ENCODE results near the gene F11R.
A peak's percentile ranks its signal among the peaks of the same experiment; 100 is the strongest.
"Not testable (repeated sequence)": the region's sequence is repeated elsewhere in the genome, so short reads cannot be mapped to it uniquely, and the experiment has no call there.

Gene F11R

GRCh38 chr1:160978510-160978927 is 42.4 kb downstream of the F11R start:
- DNase-seq (ENCODE audit: low read depth in 4 of 4, low spot score in 1 of 4), result no peak

- DNase-seq (ENCODE audit: low read depth in 4 of 4, low spot score in 1 of 4), result no peak
Measured at GRCh38 chr1:160975026-160975425, 45.9 kb downstream of the F11R start.

- no peak for DNase-seq (ENCODE audit: low read depth in 4 of 4, low spot score in 1 of 4)
Measured at GRCh38 chr1:160973491-160973890, 47.5 kb downstream of the F11R start.

- DNase-seq (ENCODE audit: low read depth in 4 of 4, low spot score in 1 of 4), result no peak
Measured at GRCh38 chr1:160972939-160973338, 48.0 kb downstream of the F11R start.

DNA sequence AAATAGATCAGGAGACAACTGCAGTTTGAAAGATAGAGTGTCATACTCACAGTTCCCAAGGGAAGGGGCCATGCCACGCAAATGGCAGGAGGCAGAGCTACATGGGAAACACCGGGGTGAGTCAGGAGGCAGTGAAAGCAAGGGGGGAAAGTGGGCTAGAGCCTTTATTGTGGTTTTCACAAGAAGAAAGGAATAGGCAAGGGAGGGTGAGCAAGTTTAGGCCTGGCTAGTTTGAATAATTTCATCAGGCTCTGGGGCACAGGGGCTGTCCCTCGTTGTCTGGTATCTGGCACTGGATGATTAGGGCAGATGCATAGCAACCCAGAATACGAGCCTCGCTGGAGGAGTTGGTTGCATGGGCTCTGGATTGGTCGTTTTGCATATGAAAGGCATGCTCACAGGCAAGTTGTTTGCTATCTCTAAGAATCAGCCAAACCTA is 49.3 kb downstream of the F11R start:
- DNase-seq (ENCODE audit: low read depth in 4 of 4, low spot score in 1 of 4), result peak in 1 of 4 experiments; percentile 53

GRCh38 chr1:160963521-160963920 is 57.4 kb downstream of the F11R start:
- DNase-seq (ENCODE audit: low read depth in 4 of 4, low spot score in 1 of 4), result no peak

GRCh38 chr1:160961419-160961818 is 59.5 kb downstream of the F11R start:
- no peak for DNase-seq (ENCODE audit: low read depth in 4 of 4, low spot score in 1 of 4)

GRCh38 chr1:160956966-160957365 is 64.0 kb downstream of the F11R start:
- DNase-seq (ENCODE audit: low read depth in 4 of 4, low spot score in 1 of 4), result no peak

DNA sequence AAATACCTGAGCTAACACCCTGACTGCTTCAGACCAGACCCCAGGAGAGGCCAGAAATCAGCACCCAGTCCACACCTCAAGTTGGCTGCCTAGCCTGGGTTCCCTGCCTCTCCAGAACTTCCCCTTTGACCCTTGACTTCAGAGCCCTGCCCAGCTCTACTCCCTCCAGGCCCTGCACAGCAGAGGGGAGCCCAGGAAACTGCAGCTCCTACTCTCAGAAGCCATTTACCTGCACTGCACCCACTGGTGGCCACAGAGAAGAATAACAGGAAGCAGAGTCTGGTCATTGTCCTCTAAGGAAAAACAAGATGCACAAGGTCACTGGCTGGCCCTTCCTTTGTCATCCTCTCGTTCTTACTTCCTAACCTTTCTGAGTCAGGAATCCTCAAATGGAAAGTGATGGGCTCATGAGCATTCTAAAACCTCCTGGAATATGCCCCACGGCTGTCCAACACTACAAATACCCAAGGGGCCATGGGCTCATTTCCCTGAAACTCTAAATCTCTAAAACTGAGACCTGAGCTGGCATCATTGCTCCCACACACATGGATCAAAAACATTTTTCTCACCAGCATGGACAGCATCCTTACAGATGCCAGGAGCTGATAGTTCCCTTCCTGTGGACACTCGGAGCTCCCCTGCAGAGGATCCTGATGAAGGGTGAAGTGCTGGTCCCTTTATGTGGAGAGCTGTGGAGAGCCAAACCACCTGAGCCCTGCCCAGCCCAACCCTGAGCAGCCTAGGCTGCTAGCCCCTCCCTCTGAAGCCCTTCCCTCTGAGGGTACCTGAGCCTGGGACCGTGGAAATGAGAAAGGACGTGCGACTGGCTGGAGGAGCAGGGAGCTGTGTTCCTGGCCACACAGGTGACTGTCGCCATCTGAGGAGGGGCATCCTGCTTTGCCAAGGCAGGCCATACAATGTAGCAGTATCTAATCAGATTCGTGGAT is 66.5 kb downstream of the F11R start, which contains the start of gene ITLN2:
Gene ITLN2 (minus strand): TSS at position 652 of the 947 bp plus-strand sequence. CDS start 68 bp downstream, at position 584.
- peak in 2 of 4 experiments; percentile 11 to 18 for DNase-seq (ENCODE audit: low read depth in 4 of 4, low spot score in 1 of 4)

DNA sequence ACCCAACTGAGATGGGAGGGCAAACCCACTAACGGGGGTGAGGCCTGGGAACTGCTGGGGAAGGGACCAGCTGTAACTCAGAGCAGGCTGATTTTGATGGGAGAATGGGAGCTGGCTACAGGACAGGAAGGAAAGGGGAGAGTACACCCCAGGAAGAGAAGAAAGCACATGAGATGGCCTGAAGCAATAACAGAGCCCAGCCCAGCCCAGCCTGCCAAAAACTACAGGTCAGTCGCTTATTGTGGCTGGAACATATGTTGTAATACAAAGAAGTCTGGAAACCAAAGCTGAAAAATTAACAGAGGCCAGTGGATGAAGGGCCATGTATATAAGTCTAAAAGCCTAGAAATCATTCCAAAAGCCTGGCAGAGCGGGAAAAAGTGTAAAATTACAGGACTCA is 67.9 kb downstream of the F11R start:
- DNase-seq (ENCODE audit: low read depth in 4 of 4, low spot score in 1 of 4), result no peak

- DNase-seq (ENCODE audit: low read depth in 4 of 4, low spot score in 1 of 4), result no peak
Measured at GRCh38 chr1:160952129-160952510, 68.8 kb downstream of the F11R start.

DNA sequence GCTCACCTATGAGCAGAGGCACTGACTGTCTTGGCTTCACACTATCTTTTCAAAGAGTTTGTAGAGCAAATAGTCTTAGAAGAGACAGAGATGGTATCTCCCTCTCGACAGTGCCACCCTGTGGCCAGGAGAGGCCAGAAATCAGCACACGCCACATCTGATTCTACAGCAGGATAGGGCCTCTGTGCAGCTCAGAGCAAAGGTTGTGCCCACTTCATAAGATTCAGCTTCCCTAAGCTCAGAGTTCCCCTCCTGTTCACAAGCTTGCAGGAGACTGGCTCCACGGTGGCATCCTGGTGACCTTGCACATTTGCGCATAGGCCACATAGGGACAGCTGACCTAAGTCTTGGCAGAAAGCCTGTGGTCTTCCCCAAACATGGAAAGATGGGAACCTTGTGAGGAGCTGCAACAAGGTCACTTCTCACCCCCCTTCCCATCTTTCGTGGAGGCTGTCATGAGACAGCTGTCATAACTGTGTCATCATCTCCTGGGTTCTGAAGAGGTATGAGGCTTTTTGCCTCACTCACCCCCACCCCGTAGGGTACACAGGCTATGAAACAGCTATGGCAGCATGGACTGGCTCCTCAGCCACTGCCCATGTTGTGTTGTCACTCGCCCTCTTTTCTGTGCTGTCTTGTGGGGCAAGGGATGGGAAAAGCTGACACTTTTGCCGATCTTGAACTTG is 69.4 kb downstream of the F11R start:
- DNase-seq (ENCODE audit: low read depth in 4 of 4, low spot score in 1 of 4), result peak; percentile 19 to 62 (median 54)

DNA sequence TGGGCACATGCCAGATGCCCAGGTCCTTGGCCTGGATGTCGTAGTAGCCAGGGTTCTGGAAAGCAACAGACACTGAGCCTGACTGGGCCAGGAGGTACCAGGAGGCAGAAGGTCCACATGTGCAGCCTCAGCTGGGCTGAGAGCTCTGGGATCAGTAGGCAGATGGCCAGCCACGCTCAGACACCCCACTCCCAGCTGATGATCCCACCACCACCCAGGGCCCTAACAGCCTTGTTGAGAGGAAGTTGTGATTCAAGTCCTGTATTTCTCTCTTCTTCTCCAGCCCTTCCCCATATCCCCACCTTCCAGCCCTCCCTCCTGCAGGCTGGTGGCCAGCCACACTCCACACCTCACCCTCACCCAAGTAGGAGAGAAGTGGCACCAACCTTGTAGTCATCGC is 70.3 kb downstream of the F11R start:
- no peak for DNase-seq (ENCODE audit: low read depth in 4 of 4, low spot score in 1 of 4)

DNA sequence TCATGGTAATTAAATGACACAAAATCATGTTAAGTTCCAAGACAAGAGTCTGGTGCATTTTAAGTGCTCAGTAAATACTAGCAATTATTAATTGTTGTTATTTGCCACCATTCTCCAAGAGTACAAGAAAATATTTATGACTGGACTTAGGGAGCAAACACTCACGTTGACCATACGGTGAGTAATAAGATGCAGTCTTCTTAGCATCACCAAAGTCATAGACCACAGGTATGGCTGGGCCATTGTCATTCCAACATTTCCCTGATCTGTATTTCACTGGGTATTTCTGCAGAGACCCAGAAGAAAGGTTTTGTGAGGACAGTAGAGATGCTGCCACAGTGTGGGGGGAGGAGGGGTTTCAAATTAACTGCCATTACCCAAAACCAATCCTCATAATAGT is 71.1 kb downstream of the F11R start:
- DNase-seq (ENCODE audit: low read depth in 4 of 4, low spot score in 1 of 4), result no peak

DNA sequence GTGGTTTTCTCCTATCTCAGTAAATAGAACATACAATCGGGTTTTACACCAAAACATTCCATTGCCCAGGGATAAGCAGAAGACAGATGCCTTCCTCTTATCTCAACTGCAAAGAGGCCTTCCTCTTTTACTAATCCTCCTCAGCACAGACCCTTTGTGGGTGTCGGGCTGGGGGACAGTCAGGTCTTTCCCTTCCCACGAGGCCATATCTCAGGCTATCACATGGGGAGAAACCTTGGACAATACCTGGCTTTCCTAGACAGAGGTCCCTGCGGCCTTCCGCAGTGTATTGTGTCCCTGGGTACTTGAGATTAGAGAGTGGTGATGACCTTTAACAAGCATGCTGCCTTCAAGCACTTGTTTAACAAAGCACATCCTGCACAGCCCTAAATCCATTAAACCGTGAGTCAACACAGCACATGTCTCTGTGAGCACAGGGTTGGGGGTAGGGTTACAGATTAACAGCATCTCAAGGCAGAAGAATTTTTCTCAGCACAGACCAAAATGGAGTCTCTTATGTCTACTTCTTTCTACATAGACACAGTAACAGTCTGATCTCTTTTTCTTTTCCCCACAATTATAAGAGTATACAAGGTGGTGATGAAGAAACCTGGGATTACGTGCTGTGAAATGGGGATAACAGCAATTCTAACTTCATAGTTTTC is 71.6 kb downstream of the F11R start:
- DNase-seq (ENCODE audit: low read depth in 4 of 4, low spot score in 1 of 4), result not testable (repeated sequence)

DNA sequence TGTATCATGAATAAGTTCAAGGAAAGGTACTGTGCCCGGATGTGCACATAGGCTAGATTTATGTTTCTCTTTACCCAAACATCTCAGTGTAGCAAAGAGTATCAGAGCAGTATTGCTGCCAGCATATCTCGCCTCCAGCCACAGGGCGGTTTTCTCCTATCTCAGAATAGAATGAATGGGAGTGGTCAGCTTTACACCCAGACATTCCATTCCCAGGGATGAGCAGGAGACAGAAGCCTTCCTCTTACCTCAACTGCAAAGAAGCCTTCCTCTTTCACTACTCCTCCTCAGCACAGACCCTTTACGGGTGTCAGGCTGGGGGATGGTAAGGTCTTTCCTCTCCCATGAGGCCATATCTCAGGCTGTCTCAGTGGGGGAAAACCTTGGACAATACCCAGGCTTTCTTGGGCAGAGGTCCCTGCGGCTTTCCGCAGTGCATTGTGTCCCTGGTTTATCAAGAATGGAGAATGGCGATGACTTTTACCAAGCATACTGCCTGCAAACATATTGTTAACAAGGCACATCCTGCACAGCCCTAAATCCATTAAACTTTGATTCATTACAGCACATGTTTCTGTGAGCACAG is 73.7 kb downstream of the F11R start:
- not testable (repeated sequence) for DNase-seq (ENCODE audit: low read depth in 4 of 4, low spot score in 1 of 4)

DNA sequence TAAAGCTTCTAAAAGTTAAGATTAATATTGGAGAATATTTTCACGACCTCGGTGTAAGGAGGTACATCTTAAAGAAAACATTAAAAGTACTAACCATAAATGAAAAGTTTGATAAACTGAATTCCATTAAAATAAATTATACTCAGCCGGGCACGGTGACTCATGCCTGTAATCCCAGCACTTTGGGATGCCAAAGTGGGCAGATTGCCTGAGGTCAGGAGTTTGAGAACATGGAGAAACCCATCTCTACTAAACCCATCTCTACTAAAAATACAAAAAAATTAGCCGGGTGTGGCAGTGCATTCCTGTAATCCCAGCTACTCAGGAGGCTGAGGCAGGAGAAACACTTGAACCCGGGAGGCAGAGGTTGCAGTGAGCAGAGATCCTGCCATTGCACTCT is 75.1 kb downstream of the F11R start:
- DNase-seq (ENCODE audit: low read depth in 4 of 4, low spot score in 1 of 4), result not testable (repeated sequence)

Measured in stimulated activated CD4-positive, alpha-beta T cell treated with anti-CD3 and anti-CD28 coated beads, Interleukin-1b, Interleukin-23, amount 100 ng/mL, for 24 hours (primary cell).